Glutamatergic neuron (in vitro differentiated cells): ENCODE data around the gene MSGN1. TPM values are rescaled to one million over a fixed set of nuclear protein-coding genes. Genes with fewer than 3 reads are reported as not detected.

ENCODE experiments used
- DNase-seq: peaks from one replicate; pipeline ENCODE4 v3.0.0; 2022
- H3K27ac Mint-ChIP-seq: one replicate; pipeline ENCODE4 v1.8.0; 2020; ENCODE audit warnings: mild to moderate bottlenecking, mixed read lengths, inconsistent platforms; ENCODE audit not compliant: unreplicated experiment
- H3K27me3 Mint-ChIP-seq: one replicate; pipeline ENCODE4 v1.8.0; 2020; ENCODE audit warnings: mild to moderate bottlenecking, moderate library complexity, mixed read lengths, inconsistent platforms; ENCODE audit not compliant: unreplicated experiment
- H3K36me3 Mint-ChIP-seq: one replicate; pipeline ENCODE4 v1.8.0; 2020; ENCODE audit warnings: mild to moderate bottlenecking, mixed read lengths, inconsistent platforms; ENCODE audit not compliant: unreplicated experiment
- H3K4me1 Mint-ChIP-seq: one replicate; pipeline ENCODE4 v1.8.0; 2020; ENCODE audit warnings: mild to moderate bottlenecking, low read depth, mixed read lengths, inconsistent platforms; ENCODE audit not compliant: unreplicated experiment
- H3K4me3 Mint-ChIP-seq: one replicate; pipeline ENCODE4 v1.8.0; 2020; ENCODE audit warnings: mild to moderate bottlenecking, mixed read lengths, inconsistent platforms; ENCODE audit not compliant: unreplicated experiment
- H3K9me3 Mint-ChIP-seq: one replicate; pipeline ENCODE4 v1.8.0; 2020; ENCODE audit warnings: mild to moderate bottlenecking, moderate library complexity, mixed read lengths, inconsistent platforms; ENCODE audit not compliant: unreplicated experiment
- CTCF ChIP-seq: fragments of 200-600 bp; sonication (generic); IDR thresholded peaks from one replicate; pipeline ENCODE4 v1.5.0; 2021; ENCODE audit not compliant: partially characterized antibody, unreplicated experiment
- total RNA-seq: library from RNA; stranded (reverse); fragmentation: NEBNext Ultra II Directional; extraction: Animal tissue kit (Norgen Biotek cat#: 25700); gene quantifications from one replicate; pipeline ENCODE4 v1.2.1, GENCODE V29; 2021; ENCODE audit not compliant: unreplicated experiment

The MSGN1 gene
- total RNA-seq, 1 donor from 2014 or later, result not detected

- Mint-ChIP-seq H3K9me3 (peaks cover 7% of the 10 kb centered on the region), H3K4me3 (no peak overlapping the region)
- DNase-seq, result no peak
Observed at GRCh38 chr2:17845806-17846205, 29.5 kb downstream of the MSGN1 start.

GRCh38 chr2:17846676-17847075 is 30.4 kb downstream of the MSGN1 start:
- Mint-ChIP-seq H3K36me3 (no peaks in the 10 kb centered on the region), H3K4me3 (no peak overlapping the region), H3K27me3 (peaks cover 2% of the 10 kb centered on the region), H3K9me3 (peaks cover 7% of the 10 kb centered on the region), H3K4me1 (peaks cover 25% of the 10 kb centered on the region), H3K27ac (no peak overlapping the region)
- DNase-seq, result no peak
- TF ChIP-seq CTCF, result no peak

More at GRCh38 chr2:17845806-17846205, 29.5 kb downstream of the MSGN1 start:
- H3K4me1 Mint-ChIP-seq, result peaks cover 22% of the 10 kb centered on the region
- no peaks in the 10 kb centered on the region for H3K36me3 Mint-ChIP-seq
- peaks cover 2% of the 10 kb centered on the region for H3K27me3 Mint-ChIP-seq
- no peak for TF ChIP-seq CTCF
- no peak overlapping the region for H3K27ac Mint-ChIP-seq

GRCh38 chr2:17847236-17847635 is 31.0 kb downstream of the MSGN1 start:
- TF ChIP-seq CTCF, result no peak
- DNase-seq, result no peak
- Mint-ChIP-seq H3K9me3 (peaks cover 7% of the 10 kb centered on the region), H3K4me1 (peaks cover 25% of the 10 kb centered on the region), H3K36me3 (no peaks in the 10 kb centered on the region), H3K4me3 (no peak overlapping the region), H3K27ac (no peak overlapping the region), H3K27me3 (peaks cover 2% of the 10 kb centered on the region)

- no peak for TF ChIP-seq CTCF
- peak; percentile 39 for DNase-seq
Observed at GRCh38 chr2:17849275-17849674, 33.0 kb downstream of the MSGN1 start.

GRCh38 chr2:17850151-17850550 is 33.9 kb downstream of the MSGN1 start:
- no peak for DNase-seq
- peaks cover 24% of the 10 kb centered on the region for H3K4me1 Mint-ChIP-seq
- no peak for TF ChIP-seq CTCF
- H3K4me3 Mint-ChIP-seq, result no peak overlapping the region
- H3K27me3 Mint-ChIP-seq, result peaks cover 2% of the 10 kb centered on the region
- no peaks in the 10 kb centered on the region for H3K36me3 Mint-ChIP-seq
- H3K9me3 Mint-ChIP-seq, result peaks cover 7% of the 10 kb centered on the region
- peak overlapping the region; percentile 48 for H3K27ac Mint-ChIP-seq

More at GRCh38 chr2:17849275-17849674, 33.0 kb downstream of the MSGN1 start:
- Mint-ChIP-seq H3K36me3 (no peaks in the 10 kb centered on the region), H3K27me3 (peaks cover 2% of the 10 kb centered on the region), H3K4me3 (peak overlapping the region; percentile 30), H3K9me3 (peaks cover 7% of the 10 kb centered on the region), H3K27ac (peak overlapping the region; percentile 93), H3K4me1 (peaks cover 25% of the 10 kb centered on the region)
